Kidney capillary endothelial cell (primary cell): ENCODE measurements around the gene GMDS.
"Not testable (repeated sequence)": the region's sequence is repeated elsewhere in the genome, so short reads cannot be mapped to it uniquely, and the experiment has no call there.

ENCODE experiments used
- DNase-seq: peaks from one replicate; pipeline ENCODE4 v3.0.0-alpha.2; 2018; ENCODE audit warnings: low spot score

The GMDS gene

DNA sequence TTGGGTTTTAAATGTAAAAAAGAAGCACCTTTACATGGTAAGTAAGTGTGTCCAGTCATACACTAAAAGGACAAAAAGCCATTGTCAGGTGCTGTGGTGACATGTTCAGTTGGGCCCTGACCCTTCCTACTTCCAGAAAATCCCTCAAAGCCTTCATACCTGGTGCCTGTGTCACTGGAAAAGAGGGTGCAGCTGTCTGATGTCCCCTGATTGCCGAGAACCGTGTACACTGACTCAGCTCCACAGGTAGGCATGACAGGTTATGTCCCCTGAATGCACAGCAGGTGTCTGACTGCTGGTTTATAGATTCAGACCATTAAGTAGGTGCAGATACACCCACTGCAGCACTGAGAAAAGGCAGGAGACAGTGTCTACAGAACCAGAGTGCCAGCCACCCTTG, 536.6 kb downstream of the GMDS start:
- DNase-seq, result no peak

DNA sequence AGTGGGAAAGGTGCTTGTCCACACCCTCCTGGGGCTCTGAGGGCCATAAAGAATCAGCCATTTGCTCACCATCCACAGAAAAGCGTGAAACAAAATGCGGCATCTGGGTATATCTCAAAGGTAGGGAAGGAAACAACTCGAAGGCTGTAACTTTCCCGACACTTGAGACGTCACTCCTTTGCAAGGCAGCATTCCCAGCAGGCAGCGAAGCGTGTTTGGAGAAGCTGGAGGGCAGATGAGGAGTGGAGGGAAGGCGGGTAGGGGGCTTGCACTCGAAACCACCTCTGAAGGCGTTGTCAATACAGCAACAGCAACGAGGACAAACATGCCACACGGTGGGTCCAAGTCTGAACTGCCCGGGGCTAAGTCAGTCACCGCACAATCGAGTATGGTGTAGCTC, 537.3 kb downstream of the GMDS start:
- no peak for DNase-seq

DNA sequence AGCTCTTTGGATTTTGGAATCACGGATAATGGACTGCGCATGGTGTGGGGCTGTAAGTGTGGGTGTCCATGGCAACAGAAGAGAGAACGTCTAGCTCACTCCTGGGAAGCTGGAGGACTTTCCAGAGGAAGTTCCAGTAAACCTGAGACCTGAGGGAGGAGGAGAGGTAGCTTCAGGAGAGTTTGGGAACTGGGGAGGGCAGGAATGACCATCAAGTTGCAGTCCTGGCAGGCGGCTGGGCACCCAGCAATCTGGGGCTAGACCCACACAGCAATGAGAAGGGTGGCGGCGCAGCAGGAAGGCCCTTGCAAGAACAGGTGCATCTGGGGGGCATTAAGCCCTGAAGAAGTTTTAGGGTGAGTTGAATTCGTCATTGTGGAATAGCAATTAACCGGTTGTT, 539.8 kb downstream of the GMDS start:
- no peak for DNase-seq

DNA sequence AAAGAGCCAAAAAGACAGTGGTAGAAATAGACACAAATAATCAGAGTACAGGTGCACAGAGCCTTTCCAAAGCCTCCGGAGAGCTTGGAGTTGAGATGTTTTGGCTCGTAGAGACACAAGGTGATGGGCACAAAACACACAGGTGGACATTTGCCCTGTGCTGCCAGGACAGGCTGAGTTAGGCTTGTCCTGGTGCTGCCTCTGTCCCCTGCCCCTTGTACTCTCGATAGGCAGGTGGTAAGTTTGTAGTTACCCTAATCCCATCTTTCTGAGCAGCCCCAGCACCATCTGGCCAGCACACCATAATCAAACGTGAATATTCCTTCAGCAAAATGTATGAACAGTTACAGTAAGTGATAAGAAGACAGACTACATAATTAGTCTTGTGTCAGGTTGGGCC, 540.2 kb downstream of the GMDS start:
- no peak for DNase-seq

DNA sequence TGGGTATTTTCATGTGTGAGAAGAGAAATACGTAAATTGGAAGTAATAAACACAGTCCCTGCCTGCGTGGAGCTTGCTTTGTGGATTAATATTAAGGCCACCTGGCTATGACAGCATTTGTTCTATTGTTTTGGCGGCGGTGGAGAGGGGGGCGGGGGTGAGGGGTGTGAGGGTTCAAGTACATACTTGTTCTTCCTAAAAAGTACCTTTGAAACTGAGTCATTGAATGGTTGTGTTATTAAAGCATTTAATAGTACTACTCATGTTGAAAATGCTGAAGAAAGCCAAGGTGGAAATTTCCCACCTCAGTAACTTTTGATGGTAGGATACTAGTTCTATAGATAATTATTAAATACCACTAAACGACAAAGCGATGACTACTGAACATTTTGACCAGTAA, 540.7 kb downstream of the GMDS start:
- DNase-seq, result no peak

DNA sequence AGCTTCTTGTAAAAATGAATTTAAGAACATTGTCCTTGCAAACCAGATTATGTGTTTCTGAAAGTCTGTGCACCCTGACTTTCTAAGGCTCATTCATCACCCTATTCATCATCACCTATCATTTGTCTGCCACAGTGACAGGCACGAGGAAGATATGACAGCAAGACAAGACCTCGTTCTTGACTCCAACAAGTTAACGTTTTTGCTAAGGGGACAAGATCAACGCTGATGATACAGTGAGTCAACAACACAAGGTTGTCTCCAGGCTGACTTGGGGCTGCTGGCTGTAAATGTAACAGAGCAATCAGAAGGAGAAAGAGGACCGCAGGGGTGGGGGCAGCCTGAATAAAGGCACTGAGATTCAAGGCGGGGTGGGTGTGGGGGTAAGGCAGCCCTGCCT, 541.5 kb downstream of the GMDS start:
- DNase-seq, result no peak

DNA sequence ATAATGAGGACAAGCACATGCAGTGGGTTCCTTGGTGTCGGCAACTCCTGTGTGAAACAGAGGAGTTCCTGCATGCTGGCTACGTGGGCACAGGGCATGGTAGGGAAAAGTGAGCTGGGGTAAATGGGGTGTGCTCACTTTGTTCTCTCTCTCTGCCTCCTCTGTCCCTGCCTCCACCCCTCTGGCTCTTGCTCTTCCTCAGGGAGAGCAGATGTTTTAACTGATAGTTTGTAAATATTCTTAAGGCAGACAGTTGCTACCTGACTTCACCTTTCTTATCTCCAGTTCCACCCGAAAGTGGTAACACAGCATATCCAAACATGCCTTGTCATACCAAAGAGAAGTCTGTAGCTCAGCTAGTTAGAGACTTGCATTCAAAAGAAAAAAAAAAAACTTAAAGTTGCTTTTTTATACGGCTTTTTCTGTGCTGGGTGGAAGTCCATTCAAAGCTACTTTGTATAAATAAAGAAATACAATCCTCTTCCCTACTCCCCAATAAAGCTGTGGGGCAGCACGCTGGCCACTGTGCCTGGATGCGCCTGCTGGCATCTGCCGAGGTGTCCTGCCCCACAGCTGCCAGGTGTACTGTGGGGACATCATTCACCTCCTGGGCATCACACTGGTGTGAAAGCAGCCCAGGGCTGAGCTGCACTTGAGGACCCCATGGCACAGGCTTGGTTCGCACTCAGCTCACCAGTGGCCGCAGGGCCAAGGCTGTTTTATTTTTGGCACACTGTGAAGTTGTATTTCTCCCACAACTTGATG, 542.1 kb downstream of the GMDS start:
- DNase-seq, result no peak

DNA sequence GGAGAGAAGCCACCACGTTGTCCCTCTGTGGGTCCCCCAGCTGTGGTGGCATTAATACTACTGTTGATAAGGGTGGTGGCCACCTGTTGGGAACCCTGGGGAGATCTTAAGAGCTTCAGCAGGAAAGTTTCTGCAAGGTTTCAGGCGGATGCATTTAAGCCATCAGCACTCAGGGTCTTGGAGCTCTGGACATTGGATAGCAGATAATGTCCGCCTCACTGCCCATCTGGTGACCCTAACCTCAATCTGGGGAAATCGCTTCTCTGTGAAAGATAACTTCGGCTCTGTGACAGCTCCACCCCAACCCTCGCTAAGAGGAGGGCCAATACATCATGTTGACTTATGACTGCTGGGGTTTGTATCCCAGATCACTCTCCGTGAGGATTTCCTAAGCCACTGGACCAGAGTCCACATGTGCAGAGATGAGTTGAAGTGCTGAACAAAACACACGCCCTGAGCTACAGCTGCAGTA, 542.8 kb downstream of the GMDS start:
- no peak for DNase-seq

DNA sequence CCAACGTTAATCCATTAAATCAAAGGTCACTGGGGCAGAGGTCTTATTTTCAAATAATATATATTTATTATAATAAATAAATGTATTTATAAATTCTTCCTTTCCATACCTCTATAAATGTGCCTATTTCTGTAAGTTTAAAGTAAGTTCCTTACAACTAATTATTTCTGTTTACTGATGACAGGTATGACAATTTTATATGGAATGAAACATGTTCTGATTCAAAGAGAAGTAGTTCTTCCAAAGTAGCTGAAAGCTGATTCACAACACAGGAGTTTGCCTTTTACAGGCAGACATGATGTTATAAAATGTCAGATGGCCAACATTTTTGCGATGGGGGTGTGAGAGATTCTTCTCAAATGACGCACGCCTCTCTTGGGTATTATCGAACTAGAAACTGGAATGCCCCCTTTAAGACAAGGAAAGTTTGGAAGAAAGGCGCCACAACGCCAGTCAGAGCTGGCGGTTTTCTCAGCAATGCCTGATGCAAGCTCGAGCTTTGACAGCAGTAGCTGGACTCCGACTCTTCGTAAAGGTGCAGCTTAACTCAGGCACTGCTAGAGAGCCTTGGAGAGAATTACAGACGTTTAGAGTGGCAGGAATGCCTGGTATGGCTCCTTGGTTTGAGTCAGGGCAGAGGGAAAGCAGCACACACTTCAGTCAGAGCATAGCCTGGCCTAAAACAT, 543.6 kb downstream of the GMDS start:
- no peak for DNase-seq

DNA sequence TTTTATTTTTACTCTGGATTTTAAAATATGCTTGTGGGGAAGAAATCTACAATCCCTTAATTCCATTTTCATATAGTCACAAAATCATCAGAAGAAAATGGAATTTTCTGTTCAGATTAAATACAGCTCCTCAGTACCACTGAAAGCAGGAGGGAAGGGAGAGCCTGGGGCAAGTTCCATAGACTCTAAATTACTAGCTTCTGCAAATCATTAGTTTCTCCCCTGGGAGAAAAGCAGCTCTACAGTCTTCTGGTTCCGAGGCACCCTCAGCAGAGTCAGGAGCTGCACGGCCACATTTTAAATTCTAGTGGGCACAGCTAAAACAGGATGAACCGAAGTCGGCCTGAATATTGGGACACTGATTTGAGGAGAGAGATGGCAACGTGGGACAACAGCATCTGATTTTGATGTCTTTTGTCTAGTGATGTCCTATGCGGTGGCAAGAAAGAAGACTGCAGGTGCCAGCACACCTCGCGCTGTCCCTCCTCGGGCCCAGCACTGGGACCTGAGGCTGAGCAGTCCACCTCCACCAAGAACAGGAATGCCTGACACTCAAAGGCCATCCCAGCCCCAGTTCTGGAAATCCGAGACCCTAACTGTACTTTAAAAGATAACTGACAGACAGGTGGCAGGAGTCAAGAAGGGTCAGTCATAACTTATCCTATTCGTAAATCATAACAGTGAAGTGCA, 545.0 kb downstream of the GMDS start:
- no peak for DNase-seq

DNA sequence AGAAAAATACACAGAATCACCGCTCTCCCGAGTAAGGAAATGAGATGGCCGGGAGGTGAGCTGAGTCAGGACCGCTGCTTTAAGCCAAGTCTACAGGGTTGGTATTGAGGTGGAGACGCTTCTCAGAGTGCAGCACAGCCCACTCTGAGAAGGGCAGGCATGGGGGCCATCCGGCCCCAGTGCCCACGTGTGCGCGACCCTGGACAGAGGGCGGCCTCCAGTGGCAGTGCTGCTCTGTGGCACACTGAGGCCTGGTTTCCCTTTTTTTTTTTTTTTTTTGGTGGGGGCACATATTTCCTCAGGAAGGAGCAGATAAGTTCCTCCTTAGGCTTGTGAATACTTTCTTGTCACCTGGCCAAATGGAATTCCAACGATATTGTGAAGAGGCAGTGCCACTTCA, 546.9 kb downstream of the GMDS start:
- no peak for DNase-seq

DNA sequence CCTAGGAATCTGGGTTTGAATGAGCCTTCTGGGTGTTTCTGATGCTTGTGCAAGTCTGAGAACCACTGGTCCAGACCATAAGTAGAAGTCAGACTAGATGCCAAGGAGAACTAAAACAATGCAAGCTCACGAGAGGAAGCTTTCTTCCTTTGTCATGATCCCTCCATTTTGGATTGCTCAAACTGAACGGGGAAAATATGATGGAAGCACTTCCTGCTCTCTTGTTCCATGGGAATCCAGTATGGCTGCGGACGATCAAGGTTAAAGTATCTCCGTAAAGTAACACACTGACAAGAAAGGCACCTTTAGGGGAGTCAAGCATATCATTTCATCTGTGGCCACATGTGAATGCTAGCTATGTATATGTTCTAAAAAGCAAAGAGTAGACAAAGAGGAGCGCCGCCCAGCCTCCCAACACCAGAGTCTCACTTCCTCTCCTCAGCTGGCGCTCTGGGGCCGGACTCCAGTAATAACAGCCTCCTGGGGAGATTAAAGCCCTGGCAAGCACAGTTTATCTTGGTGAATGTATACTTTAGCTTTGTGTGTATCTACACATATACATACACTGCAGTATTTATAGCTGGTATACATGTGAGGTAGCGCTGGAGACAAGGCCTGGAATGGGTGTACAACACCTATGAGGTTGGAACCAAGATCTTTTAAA, 547.6 kb downstream of the GMDS start:
- no peak for DNase-seq

DNA sequence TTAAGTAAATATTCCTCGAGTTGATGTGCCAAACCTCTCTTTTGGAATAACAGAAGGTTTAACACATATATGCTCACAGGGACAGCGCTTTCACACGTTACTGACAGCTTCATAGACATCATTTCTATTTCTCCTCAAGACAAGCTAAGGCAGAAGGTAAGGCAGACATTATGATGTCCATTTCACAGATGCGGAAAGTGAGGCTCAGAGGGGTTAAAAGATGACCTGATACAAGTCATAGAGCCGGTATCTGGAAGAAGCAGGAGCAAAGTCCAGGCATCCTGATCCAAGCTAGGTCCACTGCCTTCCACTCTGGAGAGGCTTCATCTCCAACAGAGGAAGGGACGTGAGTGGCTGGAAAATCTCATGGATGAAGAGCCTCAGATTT, 548.9 kb downstream of the GMDS start:
- DNase-seq, result no peak

DNA sequence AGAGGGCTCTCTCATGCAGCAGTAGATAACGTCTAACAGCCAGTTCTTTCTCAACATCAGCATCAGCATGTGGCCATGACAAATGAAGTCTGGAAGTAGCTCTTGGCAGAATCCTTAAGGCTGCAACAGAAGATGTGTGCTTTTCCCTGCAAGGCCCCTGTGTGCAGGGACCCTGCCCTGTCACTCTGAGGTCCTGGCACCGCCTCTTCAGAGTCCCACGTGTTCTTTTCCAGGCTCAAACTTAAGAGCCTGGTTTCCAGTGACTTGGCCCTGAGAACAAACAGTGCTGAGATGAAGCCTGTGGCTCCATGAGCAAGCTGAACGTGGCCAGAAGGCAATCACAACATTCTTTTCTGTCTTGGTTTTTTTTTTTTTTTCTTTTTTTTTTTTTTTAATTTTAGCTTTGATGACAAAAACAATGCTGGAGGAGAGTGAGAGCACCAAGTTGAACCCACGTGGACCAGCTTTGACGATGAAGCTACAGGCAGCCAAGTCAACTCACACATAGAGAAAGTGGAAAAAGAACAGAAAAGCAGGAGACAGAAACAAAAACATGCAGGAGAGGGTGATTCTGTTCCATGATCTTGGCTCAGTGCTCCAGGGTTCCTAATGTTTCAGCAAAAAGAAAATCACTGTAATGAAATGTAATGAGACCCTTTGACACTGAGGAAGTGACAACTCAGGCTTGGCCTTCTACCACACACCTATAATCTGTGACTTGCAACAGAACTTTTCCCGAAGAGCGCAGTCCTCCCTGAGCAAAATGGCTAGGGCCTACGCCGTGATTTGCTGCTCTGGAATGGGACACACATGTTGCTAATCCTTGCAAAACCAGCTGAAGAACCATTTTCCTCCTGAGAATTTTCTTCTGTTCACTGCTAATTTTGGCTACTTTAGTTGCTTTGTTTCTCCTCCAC, 549.6 kb downstream of the GMDS start:
- DNase-seq, result no peak

DNA sequence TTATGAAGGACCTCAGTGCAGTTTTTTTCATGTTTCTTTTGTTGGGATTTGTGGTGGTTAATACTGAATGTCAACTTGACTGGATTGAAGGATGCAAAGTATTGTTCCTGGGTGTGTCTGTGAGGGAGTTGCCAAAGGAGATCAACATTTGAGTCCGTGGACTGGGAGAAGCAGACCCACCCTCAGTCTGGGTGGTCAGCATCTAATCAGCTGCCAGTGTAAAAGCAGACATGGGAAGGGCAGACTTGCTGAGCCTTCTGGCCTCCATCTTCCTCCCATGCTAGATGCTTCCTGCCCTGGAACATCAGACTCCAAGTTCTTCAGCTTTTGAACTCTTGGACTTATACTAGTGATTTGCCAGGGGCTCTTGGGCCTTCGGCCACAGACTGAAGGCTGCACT, 553.6 kb downstream of the GMDS start:
- DNase-seq, result not testable (repeated sequence)

DNA sequence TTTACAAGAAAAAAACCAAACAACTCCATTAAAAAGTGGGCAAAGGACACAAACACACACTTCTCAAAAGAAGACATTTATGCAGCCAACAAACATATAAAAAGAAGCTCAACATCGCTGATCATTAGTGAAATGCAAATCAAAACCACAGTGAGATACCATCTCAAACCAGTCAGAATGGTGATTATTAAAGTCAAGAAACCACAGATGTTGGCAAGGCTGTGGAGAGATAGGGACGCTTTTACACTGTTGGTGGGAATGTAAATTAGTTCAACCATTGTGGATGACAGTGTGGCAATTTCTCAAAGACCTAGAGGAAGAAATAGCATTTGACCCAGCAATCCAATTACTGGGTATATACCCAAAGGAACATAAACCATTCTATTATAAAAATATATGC, 554.7 kb downstream of the GMDS start:
- DNase-seq, result not testable (repeated sequence)

DNA sequence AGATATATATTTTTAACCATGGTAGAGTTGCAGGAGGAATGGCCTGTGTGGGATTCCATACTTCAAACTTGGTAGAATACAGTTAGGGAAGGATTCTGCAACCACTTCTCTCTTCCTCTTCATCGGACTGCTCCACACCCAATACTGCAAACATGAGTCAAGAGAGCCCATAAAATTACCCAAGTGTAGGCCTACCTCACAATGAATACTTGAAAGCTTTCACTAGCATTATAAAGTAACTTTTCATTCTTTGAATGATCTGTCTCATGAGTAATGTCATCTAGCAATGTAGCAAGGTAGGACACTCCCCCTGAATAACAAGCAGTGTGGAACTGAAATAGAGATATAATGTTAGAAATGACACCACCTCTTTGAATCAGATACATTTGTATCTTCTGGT, 556.3 kb downstream of the GMDS start:
- DNase-seq, result no peak

DNA sequence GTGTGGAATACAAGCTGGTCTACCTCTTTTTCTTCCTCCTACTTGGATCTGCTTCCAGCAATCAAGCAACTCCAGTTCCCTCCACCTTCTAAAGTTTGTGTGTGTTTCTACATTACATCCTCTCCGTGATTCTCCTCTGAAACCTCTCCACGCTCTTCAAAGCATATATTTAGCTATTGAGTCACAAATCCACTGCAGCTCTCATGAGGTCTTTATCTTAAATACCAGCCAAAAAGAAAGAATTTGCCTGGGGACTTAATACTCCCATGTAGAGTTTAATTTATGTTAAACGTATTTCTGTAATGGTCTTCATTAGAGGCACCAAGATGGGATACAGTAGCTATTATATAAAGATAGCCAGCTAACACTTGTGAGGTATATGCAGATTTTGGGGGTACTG, 557.0 kb downstream of the GMDS start:
- DNase-seq, result no peak

DNA sequence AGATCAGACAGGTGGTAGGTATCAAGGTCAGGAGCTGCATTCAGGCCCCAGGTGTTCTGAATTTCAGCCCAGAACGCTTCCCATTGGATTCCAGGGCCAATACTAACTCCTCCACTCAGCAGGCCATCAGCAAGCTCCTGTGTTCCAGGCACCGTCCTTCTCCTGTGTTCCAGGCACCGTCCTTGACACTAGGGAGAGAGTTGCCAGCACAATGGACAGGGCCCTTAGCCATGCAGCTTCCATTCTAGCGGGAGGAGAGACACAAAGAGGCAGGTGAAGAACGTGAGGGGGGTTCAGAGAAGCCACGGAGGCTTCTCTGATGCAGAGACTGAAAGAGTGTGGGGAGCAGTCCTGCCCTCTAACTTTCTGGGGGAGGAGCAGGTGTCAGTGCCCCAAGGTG, 558.0 kb downstream of the GMDS start:
- DNase-seq, result no peak

DNA sequence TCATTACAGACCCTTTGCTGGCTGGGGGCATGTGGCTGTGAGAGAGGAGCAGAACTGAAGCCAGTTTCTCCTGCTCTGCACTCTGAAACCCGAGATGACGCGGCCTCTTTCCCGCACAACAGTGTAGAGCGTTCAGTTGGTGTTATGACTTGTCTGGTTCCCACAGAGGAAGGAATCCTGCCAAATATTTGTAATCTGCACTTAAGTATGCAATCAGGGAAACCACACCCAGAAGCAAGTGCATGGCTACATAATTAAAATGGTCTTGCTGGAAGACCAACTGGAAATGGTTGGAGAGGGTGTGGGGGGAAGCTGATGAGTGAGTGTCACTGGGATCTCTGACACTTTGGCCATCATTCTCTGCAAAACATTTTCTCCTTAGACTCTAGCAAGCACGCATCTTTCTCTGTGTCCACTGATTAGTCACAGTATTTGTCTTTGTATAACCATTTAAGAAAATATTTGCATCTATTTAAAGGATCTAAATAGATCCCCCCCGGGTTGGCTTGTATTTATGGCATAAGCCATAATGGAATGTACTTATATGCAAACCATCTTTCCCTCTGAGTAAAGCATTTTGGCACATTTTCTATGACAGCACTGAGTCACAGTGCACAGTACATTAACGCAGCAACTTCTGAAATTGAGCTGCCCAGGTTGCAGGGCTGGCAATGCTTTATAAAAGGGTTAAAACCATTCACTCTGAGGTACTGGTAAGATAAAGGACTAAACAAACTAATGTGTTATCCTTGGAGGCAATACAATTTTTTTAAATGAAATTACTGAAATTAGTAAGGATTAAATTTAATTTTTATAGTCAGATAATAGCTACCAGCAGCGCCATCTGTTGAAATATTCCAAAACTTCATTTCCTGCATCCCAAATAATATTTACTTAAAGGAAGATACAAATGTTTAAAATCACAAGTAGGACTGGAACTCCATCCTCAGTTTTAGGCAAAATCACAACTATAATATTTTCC, 559.0 kb downstream of the GMDS start:
- DNase-seq, result peak; percentile 16
